Activated CD8-positive, alpha-beta memory T cell treated with anti-CD3 and anti-CD28 coated beads for 36 hours (primary cell): ENCODE results near the gene RPL18A. TPM values are rescaled to one million over a fixed set of nuclear protein-coding genes. Genes with fewer than 3 reads are reported as not detected.

Experiments used
- CTCF ChIA-PET: fragments of 350-600 bp; sonication (Branson Sonifier 250); formaldehyde crosslinking; loops from one replicate; lab custom pipeline; 2021; ENCODE audit warnings: antibody characterized with exemption; lab: Charles Lee
- POLR2A ChIA-PET: fragments of 350-600 bp; sonication (Branson Sonifier 250); formaldehyde crosslinking; loops from one replicate; lab custom pipeline; 2021; ENCODE audit warnings: antibody characterized with exemption; lab: Charles Lee
- total RNA-seq, 2 experiments: library from RNA; stranded (reverse); gene quantifications; one replicate each; pipeline ENCODE4 v1.2.3, GENCODE V29; 2021

RPL18A gene
- total RNA-seq, 2 experiments from 2014 or later, result 3,083 to 3,091 TPM

DNA sequence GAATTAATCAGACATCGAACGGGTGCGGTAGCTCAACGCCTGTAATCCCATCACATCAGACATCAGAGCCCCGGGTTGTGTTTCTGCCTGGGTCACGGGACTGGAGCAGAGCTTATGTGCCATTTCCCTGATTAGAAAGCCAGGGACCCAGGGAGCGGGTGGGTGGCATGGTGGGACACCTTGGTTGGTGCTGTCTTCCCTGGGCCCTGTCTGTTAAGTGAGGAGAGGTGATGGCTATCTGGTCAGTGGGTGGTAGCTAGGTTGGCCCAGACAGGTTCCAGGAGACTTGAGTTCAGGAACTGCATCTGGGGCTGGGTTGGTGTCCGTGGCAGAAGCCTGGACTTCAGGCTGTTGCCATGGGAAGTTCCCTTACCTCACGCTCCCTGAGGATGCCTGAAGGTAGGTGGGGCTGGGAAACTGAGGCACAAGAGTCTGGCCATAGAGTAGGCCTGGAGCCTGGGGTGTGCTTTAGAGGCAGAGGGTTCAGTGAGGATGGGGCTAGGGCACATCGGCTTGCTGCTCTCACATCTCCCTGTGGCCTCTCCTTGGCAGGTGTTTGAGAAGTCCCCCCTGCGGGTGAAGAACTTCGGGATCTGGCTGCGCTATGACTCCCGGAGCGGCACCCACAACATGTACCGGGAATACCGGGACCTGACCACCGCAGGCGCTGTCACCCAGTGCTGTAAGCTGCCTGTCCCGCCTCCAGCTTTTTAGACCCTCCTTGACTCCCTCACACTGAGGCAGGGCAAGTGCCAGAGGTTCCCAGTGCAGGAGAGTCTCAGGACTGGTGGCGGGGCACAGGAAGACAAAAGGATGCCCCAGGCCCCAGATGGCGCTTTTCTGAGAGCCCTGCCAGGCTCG is 2.1 kb downstream of the RPL18A start:
- POLR2A ChIA-PET, result interaction anchor here (0.5 to 5.5 kb wide), 4 partner anchors 10 to 71 kb away, joined by 3 to 83 read pairs (median 53); partner anchors contain the start of genes CCDC124, JAK3 and SLC5A5
- CTCF ChIA-PET, result interaction anchor here (1.0 to 8.4 kb wide), 4 partner anchors 10 to 75 kb away, joined by 3 to 124 read pairs (median 30); partner anchors contain the start of genes CCDC124, JAK3 and SLC5A5

DNA sequence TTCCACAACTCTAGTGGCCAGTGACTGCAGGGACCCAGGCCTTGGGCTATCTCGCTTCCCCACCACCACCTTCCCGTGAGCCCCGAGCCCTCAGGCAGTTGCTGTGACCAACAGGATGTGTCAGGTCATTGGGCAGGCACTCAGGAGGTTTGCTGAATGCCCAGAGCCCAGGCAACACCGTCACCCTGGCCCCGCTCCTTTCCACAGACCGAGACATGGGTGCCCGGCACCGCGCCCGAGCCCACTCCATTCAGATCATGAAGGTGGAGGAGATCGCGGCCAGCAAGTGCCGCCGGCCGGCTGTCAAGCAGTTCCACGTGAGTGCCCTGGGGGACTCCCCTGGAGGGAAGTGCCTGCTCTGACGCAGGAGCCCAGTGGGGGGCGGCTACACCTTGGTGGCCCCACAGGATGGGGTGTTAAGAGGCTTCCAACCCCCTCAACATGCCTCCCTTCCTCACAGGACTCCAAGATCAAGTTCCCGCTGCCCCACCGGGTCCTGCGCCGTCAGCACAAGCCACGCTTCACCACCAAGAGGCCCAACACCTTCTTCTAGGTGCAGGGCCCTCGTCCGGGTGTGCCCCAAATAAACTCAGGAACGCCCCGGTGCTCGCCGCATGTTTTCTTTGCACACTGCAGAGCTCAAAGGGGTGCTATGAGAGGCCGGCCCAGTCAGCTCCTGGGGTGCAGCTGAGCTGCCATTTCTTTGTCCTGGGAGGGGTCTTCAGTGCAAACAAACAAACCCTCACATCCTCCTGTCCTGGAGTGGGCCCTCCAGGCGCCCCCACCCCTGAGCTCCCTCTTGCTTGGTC is 3.2 kb downstream of the RPL18A start:
- POLR2A ChIA-PET, result interaction anchor here (1.4 to 5.5 kb wide), 2 partner anchors 9 to 70 kb away, joined by 7 to 64 read pairs; partner anchors contain the start of genes CCDC124 and SLC5A5

DNA sequence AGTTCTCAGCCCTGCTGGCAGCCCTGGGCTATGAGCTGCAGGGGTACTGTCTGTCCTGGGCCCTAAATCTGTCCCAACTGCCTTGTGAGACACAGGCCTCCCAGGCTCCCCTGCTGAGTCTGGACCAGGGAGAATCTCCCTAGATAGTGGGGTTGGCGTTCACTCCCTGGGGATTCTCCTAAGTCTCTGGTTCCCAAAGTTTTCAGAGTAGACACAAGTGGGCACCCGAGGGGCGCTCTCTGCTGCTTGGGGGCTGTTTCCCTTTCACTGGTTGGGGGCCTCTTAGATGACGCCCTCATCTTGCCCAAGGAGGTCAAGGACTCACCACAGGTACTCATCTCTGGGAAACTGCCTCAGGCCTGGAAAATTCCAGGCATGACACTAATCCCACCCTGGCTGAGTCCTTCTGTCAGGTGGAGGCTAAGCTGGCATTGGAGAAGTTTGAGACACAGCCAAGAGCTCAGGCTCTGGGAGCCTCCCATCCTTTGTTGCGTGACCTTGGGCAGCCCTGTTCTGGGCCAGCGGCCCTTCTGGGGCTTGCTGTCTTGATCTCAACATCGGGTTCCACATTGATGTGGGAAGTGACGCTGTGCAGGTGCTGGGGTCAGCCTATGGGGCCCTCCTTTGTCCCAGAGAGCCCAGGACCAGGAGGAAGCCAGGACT is 3.9 kb downstream of the RPL18A start:
- ChIA-PET CTCF (interaction anchor here (2.1 to 8.4 kb wide), 2 partner anchors 8 to 68 kb away, joined by 6 to 124 read pairs; partner anchors contain the start of gene CCDC124), POLR2A (interaction anchor here (0.5 to 5.5 kb wide), 4 partner anchors 8 to 288 kb away, joined by 4 to 64 read pairs (median 8); partner anchors contain the start of genes CCDC124 and SLC5A5)

More for the DNA sequence above, 3.2 kb downstream of the RPL18A start:
- CTCF ChIA-PET, result interaction anchor here (8.4 kb wide), 1 partner anchor 69 kb away, joined by 124 read pairs; the partner anchor contains the start of gene CCDC124

DNA sequence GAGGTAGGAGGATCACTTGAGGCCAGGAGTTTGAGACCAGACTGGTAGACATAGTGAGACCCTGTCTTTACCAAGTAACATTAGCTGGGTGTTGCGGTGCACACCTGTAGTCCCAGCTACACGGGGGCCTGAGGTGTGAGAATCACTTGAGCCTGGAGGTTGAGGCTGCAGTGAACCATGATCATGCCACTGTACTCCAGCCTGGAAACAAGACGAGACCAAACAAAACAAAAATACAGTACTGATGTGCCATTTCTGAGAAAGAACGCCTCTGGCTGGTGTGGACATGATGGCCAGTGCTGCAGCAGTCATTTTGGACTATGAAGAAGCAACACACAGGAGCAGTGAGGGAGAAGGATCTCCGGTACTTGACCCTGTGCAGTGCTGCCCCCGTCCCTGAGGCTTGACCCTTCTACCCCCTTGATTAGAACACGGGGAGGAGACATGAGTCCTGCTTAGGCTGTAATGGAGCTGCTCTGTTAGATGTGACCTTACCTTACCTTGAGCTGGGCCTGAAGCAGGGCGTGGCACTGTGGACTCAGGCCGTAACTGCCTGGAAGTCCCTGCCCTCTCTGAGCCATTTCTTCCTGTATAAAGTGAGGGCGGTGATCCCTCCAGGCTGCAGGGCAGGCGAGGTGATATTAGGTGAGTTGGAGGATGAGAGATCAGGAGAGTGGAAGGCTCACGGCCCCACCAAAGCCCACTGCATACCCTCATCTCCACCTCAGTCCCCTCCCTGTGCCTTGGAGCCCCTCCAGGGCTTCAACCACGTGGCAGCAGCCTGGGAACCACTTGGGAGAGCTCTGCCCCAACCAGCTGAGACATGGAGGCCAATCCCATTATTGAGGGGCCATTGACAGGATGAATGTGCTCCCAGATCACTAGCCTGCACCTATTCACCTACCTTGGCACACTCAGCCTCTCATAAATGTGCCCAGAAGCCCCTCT is 5.9 kb downstream of the RPL18A start:
- POLR2A ChIA-PET, result interaction anchor here (0.9 to 2.2 kb wide), 4 partner anchors 16 to 136 kb away, joined by 3 to 18 read pairs (median 3); partner anchors contain the start of gene CCDC124
- CTCF ChIA-PET, result interaction anchor here (0.9 to 8.4 kb wide), 4 partner anchors 10 to 72 kb away, joined by 3 to 124 read pairs (median 6); partner anchors contain the start of gene CCDC124

DNA sequence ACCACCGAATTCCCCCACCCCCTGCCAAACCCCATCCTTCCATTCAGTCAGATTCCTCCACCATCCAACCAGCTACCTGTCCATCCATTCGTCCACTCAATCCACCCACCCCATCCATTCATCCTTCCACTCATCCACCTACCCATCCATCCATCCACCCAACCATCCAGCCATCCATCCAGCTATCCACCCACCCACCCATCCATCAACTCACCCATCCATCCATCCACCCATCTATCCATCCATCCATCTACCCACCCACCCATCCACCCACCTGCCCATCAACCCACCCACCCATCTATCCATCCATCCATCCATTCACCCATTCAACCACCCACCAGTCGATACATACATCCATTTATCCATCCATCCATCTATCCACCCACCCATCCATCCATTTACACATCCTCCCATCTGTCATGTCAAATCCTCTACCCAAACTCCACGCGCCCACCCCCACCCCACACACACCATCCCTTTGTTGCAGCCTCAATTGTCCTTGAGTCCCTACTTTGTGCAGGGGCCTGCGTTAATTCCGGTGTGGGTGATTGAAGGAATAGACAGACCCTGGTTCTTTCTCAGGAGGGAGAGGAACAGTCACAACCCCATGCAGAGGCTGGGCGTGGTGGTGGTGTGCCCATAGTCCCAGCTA is 6.7 kb downstream of the RPL18A start:
- ChIA-PET CTCF (interaction anchor here (1.5 kb wide), 1 partner anchor 66 kb away, joined by 7 read pairs; the partner anchor contains the start of gene CCDC124), POLR2A (interaction anchor here (0.6 to 2.2 kb wide), 3 partner anchors 17 to 66 kb away, joined by 3 to 18 read pairs (median 3); partner anchors contain the start of gene CCDC124)

DNA sequence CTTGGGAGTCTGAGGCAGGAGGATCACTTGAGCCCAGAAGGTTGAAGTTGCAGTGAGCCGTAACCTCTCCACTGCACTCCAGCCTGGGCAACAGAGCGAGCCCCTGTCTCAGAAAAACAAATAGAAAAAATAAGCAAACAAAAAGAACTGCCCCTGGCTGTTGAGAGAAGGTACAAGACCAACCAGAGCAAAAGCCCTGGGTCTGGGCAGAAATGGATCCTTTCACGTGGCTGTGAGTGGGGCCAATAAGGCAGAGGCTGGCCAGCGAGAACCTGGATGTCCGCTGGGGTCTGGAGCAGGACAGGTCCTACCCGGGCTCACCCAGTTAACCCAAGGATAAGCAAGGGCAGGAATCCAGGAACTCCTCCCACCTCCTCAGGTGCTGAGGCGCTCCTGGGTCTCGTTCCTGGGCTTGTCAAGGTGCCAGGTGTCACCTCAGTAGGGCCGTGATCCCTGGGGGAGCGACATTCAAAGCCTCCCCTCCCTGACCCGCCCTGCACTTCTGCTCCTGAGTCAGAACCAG is 7.3 kb downstream of the RPL18A start:
- CTCF ChIA-PET, result interaction anchor here (1.5 kb wide), 1 partner anchor 66 kb away, joined by 7 read pairs; the partner anchor contains the start of gene CCDC124
- POLR2A ChIA-PET, result interaction anchor here (0.6 to 1.1 kb wide), 2 partner anchors 65 to 66 kb away, joined by 3 read pairs; partner anchors contain the start of gene CCDC124

DNA sequence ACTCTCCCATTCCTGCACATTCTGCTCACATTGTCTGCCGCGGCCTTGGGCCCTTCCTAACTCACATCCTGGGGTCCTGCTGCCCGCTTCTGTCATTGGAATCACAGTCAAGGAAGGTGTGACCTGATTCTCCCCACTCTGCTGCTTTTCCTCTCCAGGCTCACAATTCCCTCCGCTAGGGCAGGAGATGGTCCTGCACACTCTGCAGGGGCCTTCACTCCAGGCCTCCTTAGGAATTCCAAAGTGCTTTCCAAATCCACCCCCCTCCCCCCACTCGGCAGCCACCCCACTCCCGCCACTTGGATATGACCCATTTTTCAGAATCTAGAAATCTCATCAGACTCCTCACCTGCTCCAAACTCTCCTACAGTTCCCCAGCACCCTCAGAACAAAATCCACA is 9.0 kb downstream of the RPL18A start:
- POLR2A ChIA-PET, result no interaction called here
- CTCF ChIA-PET, result interaction anchor here (0.8 kb wide), 1 partner anchor 488 kb away, joined by 3 read pairs; no protein-coding TSS in a partner anchor

DNA sequence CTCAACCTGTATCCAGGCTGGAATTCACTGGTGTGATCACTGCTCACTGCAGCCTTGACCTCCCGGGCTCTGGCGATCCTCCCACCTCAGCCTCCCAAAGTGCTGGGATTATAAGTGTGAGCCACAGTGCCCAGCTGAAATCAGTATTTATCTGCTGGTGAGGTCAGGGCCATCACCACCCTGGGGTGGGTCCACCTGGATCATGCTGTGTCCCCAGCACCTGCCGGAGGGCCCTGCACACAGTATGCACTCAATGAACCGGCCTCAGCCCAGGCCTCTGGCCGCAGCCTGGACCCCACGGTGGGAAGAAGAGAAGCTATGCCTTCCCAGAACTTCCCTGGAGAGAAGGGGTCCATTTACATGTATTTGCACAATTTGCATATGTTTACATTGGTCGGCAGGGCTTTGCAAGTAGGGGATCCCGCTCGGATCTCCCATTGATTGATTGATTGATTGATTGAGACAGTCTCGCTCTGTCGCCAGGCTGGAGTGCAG is 9.5 kb downstream of the RPL18A start:
- POLR2A ChIA-PET, result interaction anchor here (0.7 kb wide), 1 partner anchor 9 kb away, joined by 3 read pairs; no protein-coding TSS in a partner anchor
- CTCF ChIA-PET, result interaction anchor here (0.6 to 4.7 kb wide), 5 partner anchors 9 to 489 kb away, joined by 3 to 30 read pairs (median 4); partner anchors contain the start of genes CCDC124 and RPL18A

DNA sequence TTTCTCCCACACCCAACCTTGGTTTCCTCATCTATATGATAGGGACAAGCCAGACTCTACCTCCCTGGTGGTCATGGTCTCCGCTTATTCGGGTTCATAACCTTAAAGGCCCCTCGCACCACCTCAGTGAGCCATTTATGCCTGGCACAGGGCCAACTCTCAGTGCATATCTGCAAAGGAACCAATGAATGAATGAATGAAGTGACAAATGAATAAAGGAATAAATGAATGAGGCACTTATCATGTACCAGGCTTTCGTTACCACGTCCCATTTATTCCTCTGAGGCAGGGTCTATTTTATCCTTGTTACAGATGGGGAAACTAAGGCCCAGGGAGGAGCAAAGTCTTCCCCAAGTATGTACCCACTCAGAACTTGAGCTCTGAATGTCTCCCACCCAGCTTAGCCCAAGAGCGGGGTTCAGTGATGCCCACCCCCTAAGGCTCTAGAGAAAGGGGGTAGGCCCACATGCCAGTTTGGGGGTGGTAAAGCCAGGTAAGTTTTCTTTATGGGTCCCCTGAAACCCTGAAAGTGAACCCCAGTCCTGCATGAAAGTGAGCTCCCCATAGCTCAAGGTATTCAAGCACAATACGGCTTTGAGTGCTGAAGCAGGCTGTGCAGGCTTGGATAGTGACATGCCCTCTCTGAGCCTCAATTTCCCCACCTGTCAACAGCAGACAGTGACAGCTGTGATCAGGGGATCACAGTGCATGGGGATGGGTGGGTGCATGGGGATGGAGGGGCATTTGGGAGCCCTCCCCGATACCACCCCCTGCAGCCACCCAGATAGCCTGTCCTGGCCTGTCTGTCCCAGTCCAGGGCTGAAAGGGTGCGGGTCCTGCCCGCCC is 11.5 kb downstream of the RPL18A start:
- ChIA-PET CTCF (interaction anchor here (0.6 to 4.7 kb wide), 9 partner anchors 11 to 458 kb away, joined by 3 to 30 read pairs (median 5); partner anchors contain the start of genes CCDC124 and RPL18A), POLR2A (interaction anchor here (1.7 to 3.5 kb wide), 2 partner anchors 8 to 11 kb away, joined by 7 to 42 read pairs; partner anchors contain the start of gene RPL18A)

DNA sequence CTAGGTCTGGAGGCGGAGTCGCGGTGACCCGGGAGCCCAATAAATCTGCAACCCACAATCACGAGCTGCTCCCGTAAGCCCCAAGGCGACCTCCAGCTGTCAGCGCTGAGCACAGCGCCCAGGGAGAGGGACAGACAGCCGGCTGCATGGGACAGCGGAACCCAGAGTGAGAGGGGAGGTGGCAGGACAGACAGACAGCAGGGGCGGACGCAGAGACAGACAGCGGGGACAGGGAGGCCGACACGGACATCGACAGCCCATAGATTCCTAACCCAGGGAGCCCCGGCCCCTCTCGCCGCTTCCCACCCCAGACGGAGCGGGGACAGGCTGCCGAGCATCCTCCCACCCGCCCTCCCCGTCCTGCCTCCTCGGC is 12.2 kb downstream of the RPL18A start, which contains the start of gene SLC5A5:
TSS of gene SLC5A5 (plus strand) at position 68 of the 373 bp plus-strand sequence. CDS start 375 bp downstream, outside the sequence.
- POLR2A ChIA-PET, result interaction anchor here (1.7 to 3.5 kb wide), 2 partner anchors 8 to 11 kb away, joined by 7 to 42 read pairs; partner anchors contain the start of gene RPL18A
- CTCF ChIA-PET, result interaction anchor here (1.1 to 4.7 kb wide), 6 partner anchors 11 to 126 kb away, joined by 3 to 30 read pairs (median 5); partner anchors contain the start of genes CCDC124 and RPL18A

DNA sequence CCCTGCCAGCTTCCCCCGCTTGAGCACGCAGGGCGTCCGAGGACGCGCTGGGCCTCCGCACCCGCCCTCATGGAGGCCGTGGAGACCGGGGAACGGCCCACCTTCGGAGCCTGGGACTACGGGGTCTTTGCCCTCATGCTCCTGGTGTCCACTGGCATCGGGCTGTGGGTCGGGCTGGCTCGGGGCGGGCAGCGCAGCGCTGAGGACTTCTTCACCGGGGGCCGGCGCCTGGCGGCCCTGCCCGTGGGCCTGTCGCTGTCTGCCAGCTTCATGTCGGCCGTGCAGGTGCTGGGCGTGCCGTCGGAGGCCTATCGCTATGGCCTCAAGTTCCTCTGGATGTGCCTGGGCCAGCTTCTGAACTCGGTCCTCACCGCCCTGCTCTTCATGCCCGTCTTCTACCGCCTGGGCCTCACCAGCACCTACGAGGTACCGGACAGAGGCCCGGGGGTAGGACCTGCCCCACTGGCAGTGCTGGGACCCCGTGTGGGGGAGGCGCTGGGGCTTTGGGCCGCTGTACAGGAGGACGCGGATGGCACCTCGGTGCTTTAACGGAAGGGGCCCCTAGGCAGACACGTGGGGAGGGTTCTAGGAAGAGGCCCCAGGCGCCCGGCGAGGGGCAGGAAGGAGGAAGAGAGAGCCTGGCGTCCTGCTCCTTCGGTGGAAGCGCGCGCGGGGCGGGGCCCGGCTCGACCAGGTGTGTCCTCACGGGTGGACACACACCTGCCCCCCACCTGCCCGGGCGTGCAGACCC is 12.7 kb downstream of the RPL18A start:
- POLR2A ChIA-PET, result interaction anchor here (1.7 to 3.5 kb wide), 2 partner anchors 9 to 12 kb away, joined by 7 to 42 read pairs; partner anchors contain the start of gene RPL18A
- CTCF ChIA-PET, result interaction anchor here (1.1 to 4.7 kb wide), 5 partner anchors 12 to 124 kb away, joined by 3 to 30 read pairs (median 5); partner anchors contain the start of genes CCDC124 and RPL18A

DNA sequence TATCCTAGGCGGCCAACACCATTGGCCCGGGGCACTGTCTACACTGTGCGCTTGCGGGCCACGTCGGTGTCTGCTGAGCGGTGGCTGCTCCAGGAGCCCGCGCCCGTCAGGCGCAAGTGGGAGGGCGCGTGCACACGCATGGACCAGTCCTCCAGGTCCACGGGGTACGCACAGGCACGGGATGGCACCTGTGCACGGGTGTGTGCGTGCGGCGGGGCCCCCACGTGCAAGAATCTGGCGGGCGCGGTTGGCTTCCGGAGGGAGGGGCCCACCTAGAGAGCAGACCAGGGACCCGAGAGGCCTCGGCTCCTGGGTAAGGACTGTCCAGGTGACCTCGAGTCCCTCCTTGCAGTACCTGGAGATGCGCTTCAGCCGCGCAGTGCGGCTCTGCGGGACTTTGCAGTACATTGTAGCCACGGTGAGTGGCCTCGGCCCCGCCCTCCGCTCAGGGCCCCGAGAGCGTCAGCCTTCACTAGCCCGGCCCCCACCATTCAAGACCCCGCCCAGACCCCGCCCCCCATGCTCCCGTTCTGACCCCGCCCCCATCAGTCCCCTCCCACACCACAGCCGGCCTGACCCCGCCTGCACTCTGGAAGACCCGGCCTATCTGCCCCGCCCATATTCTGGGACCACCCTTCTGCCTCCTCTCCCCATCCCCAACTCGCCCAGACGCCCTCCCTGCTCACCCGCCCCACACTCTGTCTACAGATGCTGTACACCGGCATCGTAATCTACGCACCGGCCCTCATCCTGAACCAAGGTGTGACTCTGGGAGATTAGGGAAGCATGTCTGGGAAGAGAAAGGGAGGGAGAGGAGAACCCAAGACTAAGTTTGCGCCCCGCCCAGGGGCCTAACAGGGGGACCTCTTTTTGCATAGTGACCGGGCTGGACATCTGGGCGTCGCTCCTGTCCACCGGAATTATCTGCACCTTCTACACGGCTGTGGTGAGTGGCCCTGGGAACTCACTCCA is 14.4 kb downstream of the RPL18A start:
- CTCF ChIA-PET, result interaction anchor here (0.6 to 4.7 kb wide), 3 partner anchors 8 to 58 kb away, joined by 3 to 30 read pairs (median 30); partner anchors contain the start of genes CCDC124 and RPL18A

More for the DNA sequence above, 14.4 kb downstream of the RPL18A start:
- POLR2A ChIA-PET, result interaction anchor here (3.5 kb wide), 1 partner anchor 13 kb away, joined by 42 read pairs; the partner anchor contains the start of gene RPL18A
